Transverse colon (tissue), 4 donors: ENCODE measurements around the gene HK1. TPM values are rescaled to one million over a fixed set of nuclear protein-coding genes. Genes with fewer than 3 reads are reported as not detected.
A peak's percentile ranks its signal among the peaks of the same experiment; 100 is the strongest.

Experiments used
- DNase-seq: peaks from one replicate; pipeline ENCODE4 v3.0.0-alpha.2; 2019
- H3K27ac ChIP-seq, 4 donors: fragments of 200-600 bp; sonication (generic); 2 replicates each; pipeline ENCODE4 v1.5.1; 2016 to 2018; ENCODE audit warnings: inconsistent platforms in 4 of 4
- H3K27me3 ChIP-seq: fragments of 200-600 bp; sonication (generic); 2 replicates; pipeline ENCODE4 v1.5.1; 2017; ENCODE audit warnings: inconsistent platforms
- H3K36me3 ChIP-seq, 4 donors: fragments of 200-600 bp; sonication (generic); 2 replicates each; pipeline ENCODE4 v1.5.1; 2017 to 2019; ENCODE audit warnings: inconsistent platforms in 4 of 4
- H3K4me1 ChIP-seq, 4 donors: fragments of 200-600 bp; sonication (generic); 2 replicates each; pipeline ENCODE4 v1.5.1; 2017 to 2020; ENCODE audit warnings: inconsistent platforms in 4 of 4
- H3K4me3 ChIP-seq, 4 donors: fragments of 200-600 bp; sonication (generic); 1 replicate in 1 of 4; 2 replicates in 3 of 4; pipeline versions ENCODE4 v1.5.1 to v1.6.1; 2017 to 2019; ENCODE audit warnings: inconsistent platforms in 4 of 4
- H3K9me3 ChIP-seq, 2 donors: fragments of 200-600 bp; sonication (generic); 2 replicates each; pipeline ENCODE4 v1.5.1; 2017 to 2019; ENCODE audit warnings: inconsistent platforms in 2 of 2
- CTCF ChIP-seq, 5 experiments: fragments of 200-600 bp in 3 of 5; fragments of 450-650 bp in 2 of 5; sonication (generic) in 3 of 5; IDR thresholded peaks; 1 replicate in 2 of 5; 2 replicates in 3 of 5; pipeline ENCODE4 v1.5.1; 2016 to 2017; ENCODE audit warnings: antibody characterized with exemption in 5 of 5, inconsistent platforms in 3 of 5, mild to moderate bottlenecking in 2 of 5, moderate library complexity in 1 of 5
- EP300 ChIP-seq: sonication (generic); formaldehyde crosslinking; IDR thresholded peaks from one replicate; pipeline ENCODE4 v1.6.1; 2017; ENCODE audit warnings: antibody characterized with exemption, low read depth
- POLR2A ChIP-seq: fragments of 450-650 bp; IDR thresholded peaks from one replicate; pipeline ENCODE4 v1.6.1; 2016; ENCODE audit warnings: antibody characterized with exemption, mild to moderate bottlenecking, moderate library complexity
- POLR2AphosphoS5 ChIP-seq, 3 donors: sonication (generic); formaldehyde crosslinking; IDR thresholded peaks; one replicate each; pipeline ENCODE4 v1.6.1; 2016; ENCODE audit warnings: antibody characterized with exemption in 3 of 3
- WGBS, 2 donors: methylation state at CpG; one replicate each; pipeline ENCODE4 v1.1.5; 2018; ENCODE audit warnings: low coverage in 1 of 2; 5-methylcytosine and 5-hydroxymethylcytosine counted together
- in situ Hi-C, 4 donors: fragments of 200-750 bp; cut with MboI; loops; one replicate each; pipeline versions ENCODE4 v1.15.0 to v1.15.1; 2017; ENCODE audit warnings: low sequenced_read_pairs in 3 of 4, low pct_ligation_motif_present in 1 of 4, low pct_unique_long_range_greater_than_20kb in 1 of 4
- intact Hi-C: fragments of 100-400 bp; cut with DNase I; formaldehyde crosslinking; loops from one replicate; pipeline ENCODE4 v1.15.1; 2023; ENCODE audit warnings: low total_unique reads
- total RNA-seq, 4 donors: library from RNA; depleted of rRNA; stranded (reverse); fragments of >200 nt; gene quantifications; one replicate each; pipeline ENCODE4 v1.1.0, GENCODE V29; 2016

Gene HK1
- 10 to 100 TPM; 27.3 to 69.9 (median 54.0) TPM for total RNA-seq

GRCh38 chr10:69278446-69278963 is at the start of gene HK1:
TSS of gene HK1 (plus strand) at chr10:69278496.
- no peak within 1 kb of the TSS for H3K4me3 ChIP-seq
- H3K4me1 ChIP-seq: no peaks in the 10 kb centered on the region
- WGBS, 2 donors: 86 to 100% methylated on average over 2 to 11 of the region's 11 CpGs
- H3K9me3 ChIP-seq: no peaks in the 10 kb centered on the region
- in situ Hi-C loops (no loop called here), intact Hi-C loops (no loop called here)
- H3K27me3 ChIP-seq: no peaks in the 10 kb centered on the region
- no peak for DNase-seq
- no peak for TF ChIP-seq POLR2AphosphoS5 (IDR thresholded peaks at IDR 0.05)
- TF ChIP-seq CTCF (IDR thresholded peaks at IDR 0.05): no peak
- TF ChIP-seq EP300: no peak
- no peak for TF ChIP-seq POLR2A
- no peaks in the 10 kb centered on the region for H3K36me3 ChIP-seq
- H3K27ac ChIP-seq: no peak within 1 kb of the TSS

- in situ Hi-C loops (loop anchor here in 2 of 4 donors (25.0 kb wide), 2 partner anchors 283 to 408 kb away; partner anchors contain the start of gene FAM241B (in 1 of the 2)), intact Hi-C loops (no loop called here)
- DNase-seq: no peak
- H3K36me3 ChIP-seq: no peaks in the 10 kb centered on the region
- no peaks in the 10 kb centered on the region for H3K9me3 ChIP-seq
- 62 to 100% methylated on average over 2 to 8 of the region's 8 CpGs for WGBS, 2 donors
- TF ChIP-seq POLR2AphosphoS5 (IDR thresholded peaks at IDR 0.05) (no peak), EP300 (no peak), CTCF (IDR thresholded peaks at IDR 0.05) (no peak), POLR2A (no peak)
- H3K27me3 ChIP-seq: no peaks in the 10 kb centered on the region
- H3K27ac ChIP-seq: peak overlapping the region; percentile 65 to 76 (median 72)
- H3K4me1 ChIP-seq: peaks cover 0 to 41% (median 22%) of the 10 kb centered on the region in 4 donors
- no peak overlapping the region for H3K4me3 ChIP-seq
Measured at GRCh38 chr10:69229616-69229916, 48.7 kb upstream of the HK1 start.

- in situ Hi-C loops (loop anchor here (10.0 to 25.0 kb wide), 4 partner anchors 85 to 407 kb away; partner anchors contain the start of gene FAM241B (in 1 of the 4)), intact Hi-C loops (no loop called here)
- no peak for DNase-seq
- TF ChIP-seq POLR2A (no peak), POLR2AphosphoS5 (IDR thresholded peaks at IDR 0.05) (no peak), CTCF (IDR thresholded peaks at IDR 0.05) (no peak), EP300 (no peak)
- H3K9me3 ChIP-seq: no peaks in the 10 kb centered on the region
- H3K27ac ChIP-seq: peak overlapping the region in 3 of 4 donors; percentile 69 to 76 (median 75)
- no peaks in the 10 kb centered on the region for H3K36me3 ChIP-seq
- no peak overlapping the region for H3K4me3 ChIP-seq
- H3K4me1 ChIP-seq: peaks cover 0 to 35% (median 20%) of the 10 kb centered on the region in 4 donors
- 76% methylated on average over 4 of the region's 5 CpGs; no CpG with 5 or more reads in 1 of the 2 donors for WGBS, 2 donors
- no peaks in the 10 kb centered on the region for H3K27me3 ChIP-seq
Measured at GRCh38 chr10:69230128-69230527, 48.2 kb upstream of the HK1 start.

GRCh38 chr10:69232252-69232651 is 46.0 kb upstream of the HK1 start:
- TF ChIP-seq POLR2AphosphoS5 (IDR thresholded peaks at IDR 0.05): peak in 1 of 3 donors; percentile 10
- no peak for TF ChIP-seq EP300
- Histone ChIP-seq H3K4me3 (no peak overlapping the region), H3K27ac (peak overlapping the region in 3 of 4 donors; percentile 4 to 73 (median 53)), H3K4me1 (peaks cover 0 to 31% (median 20%) of the 10 kb centered on the region in 4 donors), H3K9me3 (no peaks in the 10 kb centered on the region), H3K36me3 (no peaks in the 10 kb centered on the region), H3K27me3 (no peaks in the 10 kb centered on the region)
- DNase-seq: peak; percentile 35
- WGBS, 2 donors: 84% methylated on average over 9 of the region's 9 CpGs; no CpG with 5 or more reads in 1 of the 2 donors
- in situ Hi-C loops (loop anchor here (10.0 to 25.0 kb wide), 4 partner anchors 83 to 405 kb away; partner anchors contain the start of gene FAM241B (in 1 of the 4)), intact Hi-C loops (no loop called here)
